Measurements from ENCODE around the gene ALDH8A1.

Gene ALDH8A1

GRCh38 chr6:134951494-134952263, 1.8 kb upstream of the ALDH8A1 start:
- H3K27ac ChIP-seq (ENCODE audit: low read depth, low read length, severe bottlenecking) = no peak overlapping the region
- H3K4me3 ChIP-seq (ENCODE audit: extremely low read depth, insufficient read depth, low read length, poor library complexity, severe bottlenecking) = no peak overlapping the region
- H3K36me3 ChIP-seq (ENCODE audit: control insufficient read depth, insufficient read depth, low read length) = no peaks in the 10 kb centered on the region
- H3K9me3 ChIP-seq (ENCODE audit: control insufficient read depth, low read length) = no peaks in the 10 kb centered on the region
- no peaks in the 10 kb centered on the region for H3K4me1 ChIP-seq (ENCODE audit: control insufficient read depth, insufficient read depth, low read length, poor library complexity, severe bottlenecking)
- WGBS, 2 experiments (ENCODE audit: insufficient coverage in 2 of 2) = 94 to 95% methylated on average over 12 to 13 of the region's 13 CpGs

GRCh38 chr6:134950482-134950881, 581 bp upstream of the ALDH8A1 start:
- whole genome bisulfite sequencing, 2 experiments (ENCODE audit: insufficient coverage in 2 of 2) = 38 to 50% methylated on average over 1 of the region's 2 CpGs
- no peaks in the 10 kb centered on the region for H3K4me1 ChIP-seq (ENCODE audit: control insufficient read depth, insufficient read depth, low read length, poor library complexity, severe bottlenecking)

GRCh38 chr6:134948691-134949090, 1.2 kb downstream of the ALDH8A1 start:
- no peaks in the 10 kb centered on the region for H3K9me3 ChIP-seq (ENCODE audit: control insufficient read depth, low read length)
- no peak overlapping the region for H3K4me3 ChIP-seq (ENCODE audit: extremely low read depth, insufficient read depth, low read length, poor library complexity, severe bottlenecking)
- H3K27ac ChIP-seq (ENCODE audit: low read depth, low read length, severe bottlenecking) = no peak overlapping the region
- WGBS, 2 experiments (ENCODE audit: insufficient coverage in 2 of 2) = no CpG with 5 or more reads among the region's 1 CpG
- H3K36me3 ChIP-seq (ENCODE audit: control insufficient read depth, insufficient read depth, low read length) = no peaks in the 10 kb centered on the region
- H3K4me1 ChIP-seq (ENCODE audit: control insufficient read depth, insufficient read depth, low read length, poor library complexity, severe bottlenecking) = no peaks in the 10 kb centered on the region

More at GRCh38 chr6:134950482-134950881, 581 bp upstream of the ALDH8A1 start:
- H3K4me3 ChIP-seq (ENCODE audit: extremely low read depth, insufficient read depth, low read length, poor library complexity, severe bottlenecking) = no peak overlapping the region
- no peaks in the 10 kb centered on the region for H3K9me3 ChIP-seq (ENCODE audit: control insufficient read depth, low read length)
- no peaks in the 10 kb centered on the region for H3K36me3 ChIP-seq (ENCODE audit: control insufficient read depth, insufficient read depth, low read length)
- H3K27ac ChIP-seq (ENCODE audit: low read depth, low read length, severe bottlenecking) = no peak overlapping the region

GRCh38 chr6:134948142-134948541, 1.8 kb downstream of the ALDH8A1 start:
- no peak overlapping the region for H3K4me3 ChIP-seq (ENCODE audit: extremely low read depth, insufficient read depth, low read length, poor library complexity, severe bottlenecking)
- no peak overlapping the region for H3K27ac ChIP-seq (ENCODE audit: low read depth, low read length, severe bottlenecking)
- no peaks in the 10 kb centered on the region for H3K36me3 ChIP-seq (ENCODE audit: control insufficient read depth, insufficient read depth, low read length)
- H3K9me3 ChIP-seq (ENCODE audit: control insufficient read depth, low read length) = no peaks in the 10 kb centered on the region
- no peaks in the 10 kb centered on the region for H3K4me1 ChIP-seq (ENCODE audit: control insufficient read depth, insufficient read depth, low read length, poor library complexity, severe bottlenecking)

GRCh38 chr6:134945045-134945444, 4.9 kb downstream of the ALDH8A1 start:
- Histone ChIP-seq H3K4me3 (ENCODE audit: extremely low read depth, insufficient read depth, low read length, poor library complexity, severe bottlenecking) (no peak overlapping the region), H3K9me3 (ENCODE audit: control insufficient read depth, low read length) (no peaks in the 10 kb centered on the region), H3K27ac (ENCODE audit: low read depth, low read length, severe bottlenecking) (no peak overlapping the region), H3K36me3 (ENCODE audit: control insufficient read depth, insufficient read depth, low read length) (no peaks in the 10 kb centered on the region), H3K4me1 (ENCODE audit: control insufficient read depth, insufficient read depth, low read length, poor library complexity, severe bottlenecking) (no peaks in the 10 kb centered on the region)

- Histone ChIP-seq H3K36me3 (ENCODE audit: control insufficient read depth, insufficient read depth, low read length) (no peaks in the 10 kb centered on the region), H3K4me3 (ENCODE audit: extremely low read depth, insufficient read depth, low read length, poor library complexity, severe bottlenecking) (no peak overlapping the region), H3K9me3 (ENCODE audit: control insufficient read depth, low read length) (no peaks in the 10 kb centered on the region), H3K27ac (ENCODE audit: low read depth, low read length, severe bottlenecking) (no peak overlapping the region), H3K4me1 (ENCODE audit: control insufficient read depth, insufficient read depth, low read length, poor library complexity, severe bottlenecking) (no peaks in the 10 kb centered on the region)
- WGBS, 2 experiments (ENCODE audit: insufficient coverage in 2 of 2) = 96 to 100% methylated on average over 1 to 8 of the region's 9 CpGs
Measured at GRCh38 chr6:134943522-134944111, 6.3 kb downstream of the ALDH8A1 start.

GRCh38 chr6:134938896-134939295, 11.0 kb downstream of the ALDH8A1 start:
- 76 to 80% methylated on average over 1 to 4 of the region's 5 CpGs for WGBS, 2 experiments (ENCODE audit: insufficient coverage in 2 of 2)
- Histone ChIP-seq H3K4me3 (ENCODE audit: extremely low read depth, insufficient read depth, low read length, poor library complexity, severe bottlenecking) (no peak overlapping the region), H3K9me3 (ENCODE audit: control insufficient read depth, low read length) (no peaks in the 10 kb centered on the region), H3K4me1 (ENCODE audit: control insufficient read depth, insufficient read depth, low read length, poor library complexity, severe bottlenecking) (no peaks in the 10 kb centered on the region), H3K36me3 (ENCODE audit: control insufficient read depth, insufficient read depth, low read length) (no peaks in the 10 kb centered on the region), H3K27ac (ENCODE audit: low read depth, low read length, severe bottlenecking) (no peak overlapping the region)

GRCh38 chr6:134937426-134937825, 12.5 kb downstream of the ALDH8A1 start:
- Histone ChIP-seq H3K36me3 (ENCODE audit: control insufficient read depth, insufficient read depth, low read length) (no peaks in the 10 kb centered on the region), H3K27ac (ENCODE audit: low read depth, low read length, severe bottlenecking) (no peak overlapping the region), H3K4me3 (ENCODE audit: extremely low read depth, insufficient read depth, low read length, poor library complexity, severe bottlenecking) (no peak overlapping the region), H3K9me3 (ENCODE audit: control insufficient read depth, low read length) (no peaks in the 10 kb centered on the region), H3K4me1 (ENCODE audit: control insufficient read depth, insufficient read depth, low read length, poor library complexity, severe bottlenecking) (no peaks in the 10 kb centered on the region)
- 90 to 96% methylated on average over 3 of the region's 5 CpGs for WGBS, 2 experiments (ENCODE audit: insufficient coverage in 2 of 2)

GRCh38 chr6:134936931-134937330, 13.0 kb downstream of the ALDH8A1 start:
- H3K27ac ChIP-seq (ENCODE audit: low read depth, low read length, severe bottlenecking) = no peak overlapping the region
- no peaks in the 10 kb centered on the region for H3K4me1 ChIP-seq (ENCODE audit: control insufficient read depth, insufficient read depth, low read length, poor library complexity, severe bottlenecking)
- H3K4me3 ChIP-seq (ENCODE audit: extremely low read depth, insufficient read depth, low read length, poor library complexity, severe bottlenecking) = no peak overlapping the region
- H3K36me3 ChIP-seq (ENCODE audit: control insufficient read depth, insufficient read depth, low read length) = no peaks in the 10 kb centered on the region
- WGBS, 2 experiments (ENCODE audit: insufficient coverage in 2 of 2) = 100% methylated on average over 3 of the region's 5 CpGs; no CpG with 5 or more reads in 1 of the 2 experiments
- H3K9me3 ChIP-seq (ENCODE audit: control insufficient read depth, low read length) = no peaks in the 10 kb centered on the region

- H3K36me3 ChIP-seq (ENCODE audit: control insufficient read depth, insufficient read depth, low read length) = no peaks in the 10 kb centered on the region
- H3K27ac ChIP-seq (ENCODE audit: low read depth, low read length, severe bottlenecking) = no peak overlapping the region
- 100% methylated on average over 1 to 5 of the region's 5 CpGs for WGBS, 2 experiments (ENCODE audit: insufficient coverage in 2 of 2)
- H3K9me3 ChIP-seq (ENCODE audit: control insufficient read depth, low read length) = no peaks in the 10 kb centered on the region
- no peak overlapping the region for H3K4me3 ChIP-seq (ENCODE audit: extremely low read depth, insufficient read depth, low read length, poor library complexity, severe bottlenecking)
- H3K4me1 ChIP-seq (ENCODE audit: control insufficient read depth, insufficient read depth, low read length, poor library complexity, severe bottlenecking) = no peaks in the 10 kb centered on the region
Measured at GRCh38 chr6:134936476-134936875, 13.4 kb downstream of the ALDH8A1 start.

- no peak overlapping the region for H3K27ac ChIP-seq (ENCODE audit: low read depth, low read length, severe bottlenecking)
- no peaks in the 10 kb centered on the region for H3K9me3 ChIP-seq (ENCODE audit: control insufficient read depth, low read length)
- H3K36me3 ChIP-seq (ENCODE audit: control insufficient read depth, insufficient read depth, low read length) = no peaks in the 10 kb centered on the region
- H3K4me3 ChIP-seq (ENCODE audit: extremely low read depth, insufficient read depth, low read length, poor library complexity, severe bottlenecking) = no peak overlapping the region
- WGBS, 2 experiments (ENCODE audit: insufficient coverage in 2 of 2) = 92 to 96% methylated on average over 2 to 3 of the region's 5 CpGs
- H3K4me1 ChIP-seq (ENCODE audit: control insufficient read depth, insufficient read depth, low read length, poor library complexity, severe bottlenecking) = no peaks in the 10 kb centered on the region
Measured at GRCh38 chr6:134934793-134935485, 15.0 kb downstream of the ALDH8A1 start.

Measured in mesodermal cell (in vitro differentiated cells).